ENCODE measurements around the gene CYTH2.

CYTH2 gene

DNA sequence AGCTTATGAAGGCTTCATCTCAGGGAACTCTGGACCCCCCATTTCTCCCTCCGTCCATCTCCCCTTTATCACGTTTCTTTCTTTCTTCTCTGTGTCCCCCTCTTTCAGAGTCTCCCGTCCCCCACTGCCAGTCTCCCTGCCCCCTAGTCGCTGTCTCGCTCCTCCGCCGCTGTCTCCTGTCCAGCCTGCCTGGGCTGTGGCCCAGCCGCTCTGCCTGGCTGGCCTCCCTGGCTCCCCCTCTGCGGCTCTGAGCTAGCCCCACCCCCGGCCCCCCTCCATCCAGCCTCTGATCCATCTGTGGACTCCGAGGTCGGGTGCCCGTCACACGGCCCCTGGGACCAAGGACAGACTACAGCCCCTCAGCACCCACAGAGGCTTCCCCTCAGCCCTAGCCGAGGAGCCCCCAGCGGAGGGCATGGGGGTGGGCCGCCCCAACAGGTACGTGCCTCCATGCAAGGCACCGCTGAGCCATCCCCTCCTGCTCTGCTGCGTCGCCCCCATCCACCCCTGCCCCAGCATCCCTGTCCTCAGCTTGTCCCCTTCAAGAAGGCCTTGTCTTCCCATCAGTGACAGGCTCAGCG, 14.9 kb upstream of the CYTH2 start:
- no peak for DNase-seq (ENCODE audit: low read depth in 2 of 2)

DNA sequence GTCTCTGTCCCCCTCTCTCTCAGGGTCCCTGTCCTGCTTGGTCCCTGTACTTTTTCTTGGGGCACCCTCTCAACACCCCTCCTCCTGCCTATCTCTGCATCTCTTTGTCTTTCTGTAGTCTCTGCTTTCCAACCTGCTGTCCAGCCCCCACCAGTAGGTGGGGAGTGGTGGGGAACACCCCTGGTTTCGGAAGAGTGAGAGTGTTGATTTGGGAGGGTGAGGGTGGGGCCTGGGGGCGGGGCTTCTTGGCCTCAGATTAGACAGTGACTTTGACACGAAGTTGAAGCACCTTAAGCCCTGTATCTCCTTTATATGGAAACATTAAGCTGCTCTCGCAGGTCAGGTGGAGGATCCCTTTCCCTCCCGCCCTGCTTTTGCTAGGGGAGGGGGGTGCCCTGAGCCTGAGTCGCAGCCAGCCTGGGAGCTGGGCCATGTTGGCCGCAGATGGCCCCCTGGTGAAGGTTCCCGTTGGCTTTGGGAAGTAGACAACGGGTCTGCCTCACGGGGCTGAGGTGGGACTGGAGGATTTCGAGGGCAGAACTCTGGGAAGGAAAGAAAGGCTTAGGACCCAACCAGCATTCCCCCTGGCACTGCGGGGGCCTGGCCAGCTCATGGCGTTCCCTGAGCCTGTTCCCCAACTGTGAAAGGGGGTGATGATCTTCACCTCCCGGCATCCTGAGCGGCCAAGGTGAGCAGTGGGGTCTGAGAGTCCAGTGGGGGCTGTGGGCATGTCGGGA, 13.8 kb upstream of the CYTH2 start, which contains the start of gene KCNJ14:
Gene KCNJ14, plus strand, starts transcription at position 404 of the 737 bp plus-strand sequence. CDS start 6,151 bp downstream, outside the sequence.
- no peak for DNase-seq (ENCODE audit: low read depth in 2 of 2)

DNA sequence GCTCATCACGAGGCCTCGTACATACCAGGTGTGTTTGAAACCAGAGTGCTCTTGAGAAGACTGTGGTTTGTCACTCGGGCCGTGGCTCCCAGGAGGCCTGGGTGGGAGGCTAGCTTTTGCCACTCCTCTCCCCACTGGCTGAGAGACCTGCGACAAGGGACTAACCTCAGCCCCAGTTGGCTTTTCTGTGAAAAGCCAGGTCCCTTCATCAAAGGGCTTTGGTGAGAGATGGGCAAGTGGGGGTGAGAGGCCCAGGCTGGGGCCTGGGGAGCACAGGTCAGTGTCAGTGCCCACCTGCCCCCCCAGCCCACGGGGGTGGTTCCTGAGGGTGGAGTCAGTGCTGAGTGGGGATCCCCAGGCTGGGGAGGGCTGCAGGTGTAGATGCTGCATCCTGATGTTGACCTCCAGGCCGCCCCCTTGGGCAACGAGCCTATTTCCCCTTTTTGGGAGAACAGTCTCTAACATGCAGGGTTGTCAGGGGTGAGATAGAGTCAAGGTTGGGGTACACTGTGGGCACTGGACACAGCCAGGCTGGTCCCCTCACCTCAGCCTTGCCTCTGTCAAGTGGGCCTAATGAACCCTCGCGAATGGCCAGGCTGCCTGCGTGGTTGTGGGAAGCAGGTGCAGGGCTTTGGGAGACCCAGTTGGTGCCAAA, 13.1 kb upstream of the CYTH2 start:
- no peak for DNase-seq (ENCODE audit: low read depth in 2 of 2)

DNA sequence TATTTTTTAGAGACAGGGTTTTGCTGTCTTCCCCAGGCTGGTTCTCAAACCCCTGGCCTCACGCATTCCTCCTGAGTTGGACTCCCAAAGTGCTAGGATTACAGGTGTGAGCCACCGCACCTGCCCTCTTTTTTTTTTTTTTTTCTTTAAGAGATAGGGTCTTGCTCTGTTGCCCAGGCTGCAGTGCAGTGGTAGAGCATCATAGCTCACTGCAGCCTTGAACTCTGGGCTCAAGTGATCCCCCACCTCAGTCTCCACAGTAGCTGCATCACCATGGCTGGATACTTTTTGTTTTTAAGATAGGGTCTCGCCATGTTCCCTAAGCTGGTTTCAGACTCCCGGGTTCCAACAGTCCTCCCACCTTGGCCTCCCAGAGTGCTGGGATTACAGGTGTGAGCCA, 12.3 kb upstream of the CYTH2 start:
- no peak for DNase-seq (ENCODE audit: low read depth in 2 of 2)

DNA sequence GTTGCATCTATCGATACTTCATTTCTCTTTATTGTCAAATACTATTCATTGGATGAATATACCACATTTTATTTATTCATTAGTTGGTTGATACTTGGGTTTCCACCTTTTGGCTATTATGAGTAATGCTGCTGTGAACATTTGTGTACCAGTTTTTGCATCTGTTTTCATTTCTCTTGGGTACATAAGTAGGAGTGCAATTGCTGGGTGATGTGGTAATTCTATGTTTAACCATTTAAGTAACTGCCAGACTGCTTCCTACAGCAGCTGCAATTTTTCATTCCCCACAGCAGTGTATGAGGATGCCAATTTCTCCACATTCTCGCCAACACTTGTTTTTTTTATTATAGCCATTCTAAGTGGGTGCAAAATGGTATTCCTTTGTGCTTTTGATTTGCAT, 11.2 kb upstream of the CYTH2 start:
- no peak for DNase-seq (ENCODE audit: low read depth in 2 of 2)

DNA sequence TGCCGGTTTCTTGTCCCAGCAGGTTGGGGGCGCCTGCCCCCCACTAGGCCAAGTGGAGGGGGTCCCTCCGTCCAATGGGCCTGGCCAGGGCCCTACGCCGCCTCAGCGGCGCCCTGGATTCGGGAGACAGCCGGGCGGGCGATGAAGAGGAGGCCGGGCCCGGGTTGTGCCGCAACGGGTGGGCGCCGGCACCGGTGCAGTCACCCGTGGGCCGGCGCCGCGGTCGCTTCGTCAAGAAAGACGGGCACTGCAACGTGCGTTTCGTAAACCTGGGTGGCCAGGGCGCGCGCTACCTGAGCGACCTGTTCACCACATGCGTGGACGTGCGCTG, 7.6 kb upstream of the CYTH2 start:
- no peak for DNase-seq (ENCODE audit: low read depth in 2 of 2)

DNA sequence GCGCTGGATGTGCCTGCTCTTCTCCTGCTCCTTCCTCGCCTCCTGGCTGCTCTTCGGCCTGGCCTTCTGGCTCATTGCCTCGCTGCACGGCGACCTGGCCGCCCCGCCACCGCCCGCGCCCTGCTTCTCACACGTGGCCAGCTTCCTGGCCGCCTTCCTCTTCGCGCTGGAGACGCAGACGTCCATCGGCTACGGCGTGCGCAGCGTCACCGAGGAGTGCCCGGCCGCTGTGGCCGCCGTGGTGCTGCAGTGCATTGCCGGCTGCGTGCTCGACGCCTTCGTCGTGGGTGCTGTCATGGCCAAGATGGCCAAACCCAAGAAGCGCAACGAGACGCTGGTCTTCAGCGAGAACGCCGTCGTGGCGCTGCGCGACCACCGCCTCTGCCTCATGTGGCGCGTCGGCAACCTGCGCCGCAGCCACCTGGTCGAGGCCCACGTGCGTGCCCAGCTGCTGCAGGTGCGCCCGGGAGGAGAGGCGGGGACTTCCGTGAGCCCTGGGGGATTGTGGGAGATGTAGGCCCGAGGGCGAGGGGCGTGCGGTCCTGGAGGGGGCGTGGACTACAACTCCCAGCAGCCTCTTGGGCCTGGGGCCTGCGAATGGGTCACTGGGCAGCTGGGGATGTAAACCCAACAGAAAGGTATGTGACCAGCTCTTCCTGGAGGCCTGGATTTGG, 7.0 kb upstream of the CYTH2 start:
- no peak for DNase-seq (ENCODE audit: low read depth in 2 of 2)

DNA sequence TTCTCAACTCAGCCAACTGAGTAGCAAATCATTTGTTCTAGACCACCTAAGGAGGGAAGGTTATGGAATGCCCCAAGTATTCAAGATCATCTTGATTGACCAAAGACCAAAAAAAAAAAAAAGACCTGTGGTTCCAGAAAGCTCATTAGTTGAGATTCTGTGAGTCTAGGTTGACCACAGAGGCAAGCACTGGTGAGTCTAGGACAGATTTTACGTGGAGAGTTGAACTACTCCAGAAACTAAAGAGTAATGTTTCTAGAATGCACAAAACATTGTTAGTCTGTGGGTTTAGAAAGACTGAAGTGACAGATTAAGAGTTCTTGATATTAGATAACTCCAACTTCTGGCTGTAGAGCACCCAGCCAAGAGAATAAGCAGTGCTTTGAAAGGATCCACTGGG, 4.0 kb upstream of the CYTH2 start:
- no peak for DNase-seq (ENCODE audit: low read depth in 2 of 2)

DNA sequence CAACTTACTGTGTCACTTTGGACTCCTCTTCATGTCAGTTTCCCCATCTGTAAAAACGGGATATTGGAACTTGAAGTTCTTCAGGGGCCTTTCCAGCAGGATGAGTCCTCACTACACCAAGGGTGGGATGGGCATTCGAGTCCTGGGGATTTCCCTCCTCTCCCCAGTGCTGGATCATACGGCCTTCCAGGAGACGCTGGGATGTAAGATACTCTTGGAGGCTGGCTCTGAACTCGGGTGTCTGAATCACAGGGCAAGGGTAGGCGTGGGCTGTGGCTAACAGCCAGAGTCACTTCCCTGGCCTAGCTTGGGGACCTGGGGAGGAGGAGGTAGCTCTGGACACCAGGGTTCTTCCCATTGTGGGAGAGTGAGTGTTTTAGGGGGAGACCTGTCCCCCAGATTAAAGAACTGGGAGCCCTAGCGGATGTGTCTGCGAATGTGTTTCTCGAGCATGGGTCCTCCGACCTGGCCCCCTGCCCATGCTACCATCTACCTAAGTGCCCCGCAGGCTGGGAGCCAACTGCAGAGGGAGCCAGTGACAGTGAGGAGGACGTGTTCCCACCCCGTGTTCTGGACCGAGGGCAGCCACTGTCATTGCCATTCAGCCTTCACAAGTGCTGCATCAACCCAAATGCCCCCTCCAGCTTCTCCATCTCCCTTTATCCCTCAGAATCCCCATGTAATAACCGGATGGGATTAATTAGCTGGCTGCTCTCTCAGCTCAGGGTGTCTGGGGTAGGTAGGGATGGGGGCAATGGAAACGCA, 2.4 kb upstream of the CYTH2 start:
- no peak for DNase-seq (ENCODE audit: low read depth in 2 of 2)

DNA sequence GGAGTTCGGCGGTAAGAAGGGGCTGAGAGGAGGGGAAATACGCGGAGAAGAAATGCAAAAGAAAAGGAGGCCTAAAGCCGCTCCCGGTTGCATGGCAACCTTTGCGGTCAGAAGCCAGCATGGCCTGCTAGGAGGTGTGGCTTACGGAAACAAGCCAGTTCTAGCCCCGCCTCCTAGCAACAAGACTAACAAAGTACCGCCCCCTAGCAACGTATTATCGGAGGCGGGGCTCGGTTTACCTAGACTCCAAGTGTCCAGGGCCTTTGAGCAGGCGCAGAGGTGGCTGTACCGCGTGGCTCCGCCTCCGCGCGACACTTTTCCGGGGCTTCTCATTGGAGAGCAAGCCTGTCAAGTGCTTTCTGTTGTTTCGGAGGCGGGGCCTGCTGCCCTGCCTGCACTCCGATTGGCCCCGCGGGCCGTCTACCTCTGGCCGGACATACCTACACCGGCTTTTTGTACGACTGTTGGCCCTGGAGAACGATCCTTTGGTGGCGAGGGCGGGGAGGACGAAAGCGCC, 339 bp upstream of the CYTH2 start:
- DNase-seq (ENCODE audit: low read depth in 2 of 2), result peak; percentile 99

DNA sequence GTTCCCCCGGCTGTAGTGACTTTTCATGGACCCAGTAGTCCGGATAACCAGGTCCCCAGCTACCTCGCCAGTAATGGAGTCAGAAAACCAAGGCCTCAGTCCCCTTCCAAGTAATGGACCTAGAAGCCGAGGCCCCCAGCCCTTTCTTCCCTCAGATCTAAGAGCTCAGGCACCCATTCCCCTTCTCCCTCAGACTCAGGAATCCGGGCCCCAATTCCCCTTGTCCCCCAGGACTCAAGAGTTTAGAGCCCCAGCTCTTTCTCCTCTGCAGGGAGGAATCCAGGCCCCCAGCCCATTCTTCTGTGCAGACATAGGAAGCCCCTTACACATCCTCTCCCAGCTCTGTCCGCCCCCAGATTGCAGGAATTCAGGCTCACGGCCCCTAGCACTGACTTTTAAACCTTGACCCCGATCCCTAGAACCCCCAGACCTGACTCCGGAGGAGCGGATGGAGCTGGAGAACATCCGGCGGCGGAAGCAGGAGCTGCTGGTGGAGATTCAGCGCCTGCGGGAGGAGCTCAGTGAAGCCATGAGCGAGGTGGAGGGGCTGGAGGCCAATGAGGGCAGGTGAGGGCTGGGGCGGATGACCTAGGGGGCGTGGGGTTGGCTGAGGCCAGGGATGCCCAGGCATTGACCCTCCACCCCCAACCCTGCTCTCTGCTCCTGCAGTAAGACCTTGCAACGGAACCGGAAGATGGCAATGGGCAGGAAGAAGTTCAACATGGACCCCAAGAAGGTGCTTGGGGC, 938 bp downstream of the CYTH2 start:
- no peak for DNase-seq (ENCODE audit: low read depth in 2 of 2)

DNA sequence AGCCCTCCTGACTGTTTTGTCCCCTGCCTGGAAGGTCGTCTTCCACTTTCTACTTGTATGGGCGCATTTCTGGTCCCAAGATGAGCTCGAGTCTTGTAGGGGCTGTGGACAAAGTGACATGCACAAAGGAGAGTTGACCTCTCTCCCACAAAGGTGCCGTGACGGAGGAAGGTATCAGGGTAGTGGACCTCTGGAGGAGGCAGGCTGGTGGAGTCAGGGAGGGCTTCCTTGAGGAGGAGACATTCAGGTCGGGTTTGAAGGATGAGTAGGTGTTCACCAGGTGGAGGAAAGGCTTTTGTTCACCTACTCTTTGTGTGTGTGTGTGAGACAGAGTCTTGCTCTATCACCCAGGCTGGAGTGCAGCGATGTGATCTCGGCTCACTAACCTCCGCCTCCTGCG, 1.7 kb downstream of the CYTH2 start:
- no peak for DNase-seq (ENCODE audit: low read depth in 2 of 2)

DNA sequence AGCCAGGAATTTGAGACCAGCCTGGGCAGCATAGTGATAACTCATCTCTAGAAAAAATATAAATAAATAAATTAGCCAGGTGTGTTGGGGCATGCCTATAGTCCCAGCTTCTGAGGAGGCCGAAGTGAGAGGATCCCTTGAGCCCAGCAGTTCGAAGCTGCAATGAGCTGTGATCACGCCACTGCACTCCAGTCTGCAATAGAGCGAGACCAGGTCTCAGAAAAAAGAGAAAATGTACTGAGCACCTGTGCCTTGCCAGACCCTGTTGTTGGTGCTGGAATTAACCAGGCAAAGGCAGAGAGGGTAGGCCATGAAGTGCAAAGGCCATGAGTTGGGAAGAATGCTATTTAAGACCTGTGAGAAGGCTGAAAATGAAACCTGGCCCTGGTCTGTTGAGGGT, 2.7 kb downstream of the CYTH2 start:
- no peak for DNase-seq (ENCODE audit: low read depth in 2 of 2)

DNA sequence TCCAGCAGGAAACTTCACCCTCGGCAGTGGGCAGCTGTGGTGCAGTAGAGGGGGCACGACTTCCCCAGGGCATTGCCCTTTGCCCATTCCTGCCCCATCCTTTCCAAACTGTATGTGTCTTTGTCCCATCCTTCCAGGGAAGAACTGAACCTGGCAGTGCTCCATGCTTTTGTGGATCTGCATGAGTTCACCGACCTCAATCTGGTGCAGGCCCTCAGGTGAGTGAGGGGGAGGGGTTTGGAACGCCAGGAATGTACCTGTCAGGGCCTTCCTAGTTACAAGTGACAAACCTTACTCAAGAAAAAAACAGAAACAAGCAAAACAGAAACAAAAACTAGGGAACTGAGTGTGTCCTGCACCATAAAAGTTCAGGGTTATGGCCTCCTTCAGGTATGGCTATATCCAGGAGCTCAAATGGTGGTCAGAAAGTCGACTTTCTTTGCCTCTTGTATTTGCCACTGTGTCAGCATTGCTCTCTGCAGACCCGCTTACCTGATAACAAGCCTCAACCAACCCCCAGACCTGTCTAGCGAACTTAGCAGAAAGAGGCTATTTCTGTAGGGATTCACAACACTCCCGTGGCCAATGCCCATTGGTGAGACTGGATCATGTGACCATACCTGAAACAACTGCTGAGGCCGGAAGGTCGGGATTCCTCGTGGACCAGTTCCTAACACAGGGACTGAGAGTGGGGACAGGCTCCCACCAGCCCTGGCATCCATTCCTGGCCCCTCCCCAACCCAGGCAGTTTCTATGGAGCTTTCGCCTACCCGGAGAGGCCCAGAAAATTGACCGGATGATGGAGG, 4.2 kb downstream of the CYTH2 start:
- no peak for DNase-seq (ENCODE audit: low read depth in 2 of 2)

DNA sequence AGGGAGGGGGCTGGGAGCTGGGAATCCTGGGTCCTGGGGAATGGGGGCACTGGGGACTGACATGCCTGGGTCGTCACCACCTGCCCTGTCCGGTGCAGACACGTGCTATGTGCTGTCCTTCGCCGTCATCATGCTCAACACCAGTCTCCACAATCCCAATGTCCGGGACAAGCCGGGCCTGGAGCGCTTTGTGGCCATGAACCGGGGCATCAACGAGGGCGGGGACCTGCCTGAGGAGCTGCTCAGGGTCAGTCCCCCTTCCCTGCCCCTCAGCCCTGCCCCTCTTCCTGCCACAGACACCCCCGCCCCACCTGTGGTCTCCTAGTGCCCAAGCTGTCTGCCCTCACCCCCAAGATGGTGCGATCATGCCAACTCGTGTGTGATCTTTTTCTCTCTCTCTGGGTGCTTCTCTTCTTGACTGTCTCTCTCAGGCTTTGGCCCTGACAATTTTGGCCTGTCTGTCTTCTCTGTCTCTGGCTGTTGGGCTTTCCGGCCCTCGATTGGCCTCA, 5.0 kb downstream of the CYTH2 start:
- DNase-seq (ENCODE audit: low read depth in 2 of 2), result no peak

DNA sequence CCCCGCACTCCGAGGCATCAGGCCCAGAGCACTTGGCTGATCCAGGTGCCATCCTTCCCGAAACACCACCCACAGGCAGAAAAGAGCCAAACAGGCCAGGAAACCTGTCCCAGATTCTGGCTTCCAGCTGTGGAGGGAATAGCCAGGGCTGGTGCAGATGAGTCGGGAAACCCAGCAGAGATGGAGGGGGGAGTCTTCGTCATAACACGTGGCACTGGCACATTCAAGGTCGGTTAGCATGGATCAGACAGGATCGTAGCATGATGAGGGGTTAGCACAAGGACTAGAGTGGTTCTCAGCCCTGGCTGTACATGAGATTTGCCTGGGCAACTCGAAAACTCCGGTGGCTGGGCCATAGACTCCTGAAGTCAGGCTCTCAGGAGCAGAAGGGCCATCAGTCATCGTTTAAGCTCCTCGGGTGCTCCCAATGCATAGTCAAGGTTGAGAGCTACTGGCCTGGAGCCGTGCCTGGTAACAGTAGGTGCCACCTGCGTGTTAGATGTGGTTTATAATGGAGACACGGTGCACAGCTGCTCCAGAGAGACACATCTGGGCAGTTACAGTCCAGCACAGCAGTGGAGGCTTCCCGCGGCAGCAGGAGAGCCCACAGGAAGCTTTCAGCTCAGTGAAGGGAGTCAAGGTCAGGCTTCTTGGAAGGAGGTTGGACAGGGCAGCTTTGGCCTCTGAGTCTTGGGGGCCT, 6.3 kb downstream of the CYTH2 start:
- DNase-seq (ENCODE audit: low read depth in 2 of 2), result no peak

DNA sequence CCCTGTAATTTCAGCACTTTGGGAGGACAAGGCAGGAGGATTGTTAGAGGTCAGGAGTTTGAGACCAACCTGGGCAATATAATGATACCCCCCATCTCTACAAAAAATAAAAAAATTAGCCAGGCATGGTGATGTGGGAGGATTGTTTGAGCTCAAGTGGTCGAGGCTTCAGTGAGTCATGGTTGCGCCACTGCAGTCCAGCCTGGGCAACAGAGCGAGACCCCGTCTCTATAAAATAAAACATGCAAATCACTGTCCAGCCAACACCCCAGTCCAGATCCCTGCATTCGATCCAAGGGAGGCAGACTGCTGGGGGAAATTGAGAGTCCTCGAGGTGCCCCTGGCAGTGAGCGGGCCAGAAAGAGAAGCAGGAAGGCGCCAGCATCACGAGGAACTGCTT, 7.0 kb downstream of the CYTH2 start:
- no peak for DNase-seq (ENCODE audit: low read depth in 2 of 2)

DNA sequence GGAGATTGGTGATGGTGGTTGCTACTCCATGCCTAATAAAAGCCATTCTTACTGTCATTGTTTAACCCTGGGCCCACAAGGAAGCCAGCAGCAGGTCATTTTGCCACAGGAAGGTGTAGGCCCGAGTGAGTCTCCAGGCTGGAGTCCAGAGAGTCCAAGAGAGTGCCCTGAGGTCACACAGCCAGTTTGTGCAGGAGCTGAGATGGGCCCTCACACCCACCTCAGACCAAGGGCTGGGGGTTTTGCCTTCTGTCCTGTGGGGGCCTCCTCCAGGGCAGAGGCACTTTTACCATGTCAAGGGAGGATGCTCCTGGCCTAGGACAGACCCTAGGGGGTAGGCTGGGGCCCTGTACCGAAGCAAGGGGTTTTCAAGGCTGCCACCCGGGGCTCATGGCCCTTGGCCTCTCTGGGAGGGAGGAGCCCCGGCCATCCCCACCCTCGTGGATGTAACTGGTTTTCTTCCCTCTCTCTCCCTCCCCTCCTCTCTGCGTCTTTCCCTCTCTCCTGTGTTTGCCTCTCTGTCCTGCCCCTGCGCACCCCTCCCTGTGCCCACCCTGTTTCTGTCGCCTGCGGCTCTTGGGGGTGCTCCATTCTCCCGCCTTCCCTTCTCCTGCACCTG, 8.0 kb downstream of the CYTH2 start:
- DNase-seq (ENCODE audit: low read depth in 2 of 2), result no peak
